GM12878 (cell line): ENCODE measurements around the gene YBX2.

Experiments used
- BRCA1 ChIP-seq: IDR thresholded peaks from 2 replicates; pipeline ENCODE4 v1.6.1; 2011; ENCODE audit warnings: low read depth, low read length, improper control_type of control experiment
- EP300 ChIP-seq, 2 experiments: fragments of 150-350 bp in 1 of 2; IDR thresholded peaks; 2 replicates each; pipeline ENCODE4 v1.6.1; 2011 to 2012; ENCODE audit warnings: low read depth in 2 of 2, low read length in 2 of 2, borderline replicate concordance in 1 of 2, improper control_type of control experiment in 1 of 2, inconsistent platforms in 1 of 2; ENCODE audit not compliant: control insufficient read depth in 1 of 2
- EZH2 ChIP-seq: IDR thresholded peaks from 2 replicates; pipeline ENCODE4 v1.6.1; 2012; ENCODE audit warnings: low read depth, mild to moderate bottlenecking, control low read depth, inconsistent platforms, low read length, borderline replicate concordance; ENCODE audit not compliant: control insufficient read depth
- JUND ChIP-seq: IDR thresholded peaks from 2 replicates; pipeline ENCODE4 v1.6.1; 2012; ENCODE audit warnings: low read depth, mild to moderate bottlenecking, low read length, improper control_type of control experiment, moderate library complexity
- RAD51 ChIP-seq: fragments of 450-650 bp; IDR thresholded peaks from 2 replicates; pipeline ENCODE4 v1.6.1; 2016; ENCODE audit warnings: moderate library complexity, mild to moderate bottlenecking, inconsistent platforms
- SREBF2 ChIP-seq: IDR thresholded peaks from 2 replicates; pipeline ENCODE4 v1.6.1; 2012; ENCODE audit warnings: mild to moderate bottlenecking, low read length
- TCF12 ChIP-seq: IDR thresholded peaks from 2 replicates; pipeline ENCODE4 v1.6.1; 2011; ENCODE audit warnings: low read depth, mild to moderate bottlenecking, low read length
- TF ChIP-seq, protein P1 (sequence below), 3 experiments: IDR thresholded peaks in 2 of 3; conservative IDR thresholded peaks in 1 of 3; 2 replicates each; pipeline ENCODE4 v1.5.1; 2011; ENCODE audit warnings: low read depth in 3 of 3, low read length in 3 of 3, mild to moderate bottlenecking in 3 of 3, control low read depth in 2 of 3, moderate library complexity in 2 of 3, inconsistent platforms in 1 of 3, mixed read lengths in 1 of 3; ENCODE audit not compliant: control insufficient read depth in 2 of 3, insufficient read depth in 1 of 3; ENCODE audit errors: extremely low read depth in 1 of 3
- TF ChIP-seq, protein P2 (sequence below): IDR thresholded peaks from 2 replicates; pipeline ENCODE4 v1.6.1; 2012; ENCODE audit warnings: low read depth, low read length, improper control_type of control experiment
- TF ChIP-seq, protein P3 (sequence below): fragments of 450-650 bp; IDR thresholded peaks from 2 replicates; pipeline ENCODE4 v1.6.1; 2016; ENCODE audit warnings: mild to moderate bottlenecking

DNA sequence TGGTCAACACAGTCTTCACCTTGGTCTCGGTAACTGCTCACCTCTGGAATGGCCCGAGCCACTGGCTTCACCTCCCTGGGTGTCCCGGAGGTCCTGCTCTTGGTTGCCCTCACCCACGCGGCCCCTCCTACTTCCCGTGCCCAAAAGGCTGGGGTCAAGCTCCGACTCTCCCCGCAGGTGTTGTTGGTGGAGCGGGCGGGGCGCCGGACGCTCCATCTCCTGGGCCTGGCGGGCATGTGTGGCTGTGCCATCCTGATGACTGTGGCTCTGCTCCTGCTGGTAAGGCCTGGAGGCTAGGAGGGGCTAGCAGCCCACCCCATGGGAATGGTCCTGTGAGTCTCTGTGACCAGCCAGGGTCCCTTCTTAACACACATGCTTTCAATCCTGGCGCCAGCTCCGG lies 9.5 kb downstream of the YBX2 start:
- TF ChIP-seq, protein P1, sequence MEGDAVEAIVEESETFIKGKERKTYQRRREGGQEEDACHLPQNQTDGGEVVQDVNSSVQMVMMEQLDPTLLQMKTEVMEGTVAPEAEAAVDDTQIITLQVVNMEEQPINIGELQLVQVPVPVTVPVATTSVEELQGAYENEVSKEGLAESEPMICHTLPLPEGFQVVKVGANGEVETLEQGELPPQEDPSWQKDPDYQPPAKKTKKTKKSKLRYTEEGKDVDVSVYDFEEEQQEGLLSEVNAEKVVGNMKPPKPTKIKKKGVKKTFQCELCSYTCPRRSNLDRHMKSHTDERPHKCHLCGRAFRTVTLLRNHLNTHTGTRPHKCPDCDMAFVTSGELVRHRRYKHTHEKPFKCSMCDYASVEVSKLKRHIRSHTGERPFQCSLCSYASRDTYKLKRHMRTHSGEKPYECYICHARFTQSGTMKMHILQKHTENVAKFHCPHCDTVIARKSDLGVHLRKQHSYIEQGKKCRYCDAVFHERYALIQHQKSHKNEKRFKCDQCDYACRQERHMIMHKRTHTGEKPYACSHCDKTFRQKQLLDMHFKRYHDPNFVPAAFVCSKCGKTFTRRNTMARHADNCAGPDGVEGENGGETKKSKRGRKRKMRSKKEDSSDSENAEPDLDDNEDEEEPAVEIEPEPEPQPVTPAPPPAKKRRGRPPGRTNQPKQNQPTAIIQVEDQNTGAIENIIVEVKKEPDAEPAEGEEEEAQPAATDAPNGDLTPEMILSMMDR (IDR thresholded peaks at IDR 0.05 in 2 of 3, conservative IDR thresholded peaks at IDR 0.05 in 1 of 3; ENCODE audit: control insufficient read depth in 2 of 3, extremely low read depth in 1 of 3, insufficient read depth in 1 of 3, low read depth in 3 of 3, low read length in 3 of 3), result no peak
- TF ChIP-seq BRCA1, result no peak
- TF ChIP-seq SREBF2, result no peak
- TF ChIP-seq EZH2, result no peak
- TF ChIP-seq, protein P2, sequence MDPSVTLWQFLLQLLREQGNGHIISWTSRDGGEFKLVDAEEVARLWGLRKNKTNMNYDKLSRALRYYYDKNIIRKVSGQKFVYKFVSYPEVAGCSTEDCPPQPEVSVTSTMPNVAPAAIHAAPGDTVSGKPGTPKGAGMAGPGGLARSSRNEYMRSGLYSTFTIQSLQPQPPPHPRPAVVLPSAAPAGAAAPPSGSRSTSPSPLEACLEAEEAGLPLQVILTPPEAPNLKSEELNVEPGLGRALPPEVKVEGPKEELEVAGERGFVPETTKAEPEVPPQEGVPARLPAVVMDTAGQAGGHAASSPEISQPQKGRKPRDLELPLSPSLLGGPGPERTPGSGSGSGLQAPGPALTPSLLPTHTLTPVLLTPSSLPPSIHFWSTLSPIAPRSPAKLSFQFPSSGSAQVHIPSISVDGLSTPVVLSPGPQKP, result no peak
- TF ChIP-seq TCF12, result no peak
- TF ChIP-seq RAD51, result no peak
- no peak for TF ChIP-seq EP300 (IDR thresholded peaks at IDR 0.05; ENCODE audit: borderline replicate concordance in 1 of 2, control insufficient read depth in 1 of 2, low read depth in 2 of 2, low read length in 2 of 2)
- TF ChIP-seq JUND, result no peak
- TF ChIP-seq, protein P3, sequence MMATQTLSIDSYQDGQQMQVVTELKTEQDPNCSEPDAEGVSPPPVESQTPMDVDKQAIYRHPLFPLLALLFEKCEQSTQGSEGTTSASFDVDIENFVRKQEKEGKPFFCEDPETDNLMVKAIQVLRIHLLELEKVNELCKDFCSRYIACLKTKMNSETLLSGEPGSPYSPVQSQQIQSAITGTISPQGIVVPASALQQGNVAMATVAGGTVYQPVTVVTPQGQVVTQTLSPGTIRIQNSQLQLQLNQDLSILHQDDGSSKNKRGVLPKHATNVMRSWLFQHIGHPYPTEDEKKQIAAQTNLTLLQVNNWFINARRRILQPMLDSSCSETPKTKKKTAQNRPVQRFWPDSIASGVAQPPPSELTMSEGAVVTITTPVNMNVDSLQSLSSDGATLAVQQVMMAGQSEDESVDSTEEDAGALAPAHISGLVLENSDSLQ, result no peak
